8988T (cell line): ENCODE measurements around the gene LBP.
"Not testable (repeated sequence)": the region's sequence is repeated elsewhere in the genome, so short reads cannot be mapped to it uniquely, and the experiment has no call there.

Experiments used
- DNase-seq: peaks from one replicate; pipeline ENCODE4 v3.0.0; 2011

LBP gene

GRCh38 chr20:38402089-38402488 is 55.8 kb downstream of the LBP start:
- no peak for DNase-seq

- DNase-seq, result no peak
These were observed 56.5 kb downstream of the LBP start for GRCh38 chr20:38402816-38403215.

DNA sequence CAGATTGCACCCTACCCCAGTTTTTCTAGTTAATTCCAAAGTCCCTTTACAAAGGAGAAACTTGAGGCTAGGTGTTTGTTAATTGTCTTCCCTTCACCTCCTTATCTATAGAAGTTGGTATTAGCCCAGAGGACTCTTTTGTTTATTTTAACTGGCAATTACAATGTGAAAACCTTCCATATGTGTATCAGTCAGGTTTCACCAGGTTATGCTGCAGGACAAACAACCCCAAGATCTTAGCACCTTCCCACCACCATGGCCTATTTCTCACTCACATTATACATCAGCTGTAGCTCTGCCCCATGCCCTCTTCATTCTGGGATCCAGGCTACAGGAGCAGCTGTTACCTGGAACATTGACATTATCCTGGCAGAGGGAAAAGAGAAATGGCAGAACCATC is 57.7 kb downstream of the LBP start:
- DNase-seq, result no peak

DNA sequence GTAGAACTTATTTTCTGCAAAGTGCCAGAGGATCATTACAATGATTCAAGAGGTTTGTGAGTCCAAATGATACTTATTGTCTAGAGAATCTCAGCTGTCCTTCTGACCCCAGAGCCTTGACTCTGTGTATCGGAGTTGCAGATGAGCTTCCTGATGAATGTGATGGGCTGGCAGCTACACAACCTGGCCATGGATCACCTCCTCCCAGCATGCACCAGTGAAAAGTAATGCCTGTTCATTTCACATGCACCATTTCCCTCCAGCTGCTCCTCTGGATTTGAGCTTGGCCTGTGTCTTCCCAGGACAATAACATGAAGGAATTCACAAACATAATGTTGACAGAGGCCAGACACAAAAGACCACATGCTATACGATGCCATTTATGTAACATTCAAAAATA is 58.9 kb downstream of the LBP start:
- no peak for DNase-seq

DNA sequence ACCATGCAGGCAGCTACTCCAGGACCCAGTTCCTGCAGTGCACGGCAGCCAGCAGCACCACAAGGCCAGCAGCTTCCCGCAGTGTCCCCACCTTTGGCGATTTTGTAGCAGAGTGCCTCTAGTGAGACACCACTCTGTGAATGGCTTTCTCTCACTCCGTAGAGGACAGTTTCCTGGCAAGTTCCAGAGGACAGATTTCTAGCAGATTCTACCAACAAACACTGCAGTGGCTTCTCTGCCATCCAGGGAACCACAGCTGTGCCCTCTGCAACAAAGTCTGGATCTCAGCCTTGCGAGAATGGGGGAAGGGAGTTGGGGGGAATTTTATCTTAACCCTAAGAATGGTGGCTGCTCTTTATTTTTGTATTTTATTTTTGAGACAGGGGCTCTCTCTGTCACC is 60.2 kb downstream of the LBP start:
- no peak for DNase-seq

GRCh38 chr20:38407321-38407720 is 61.0 kb downstream of the LBP start:
- no peak for DNase-seq

- not testable (repeated sequence) for DNase-seq
These were observed 61.5 kb downstream of the LBP start for GRCh38 chr20:38407822-38408221.

- DNase-seq, result no peak
These were observed 66.7 kb downstream of the LBP start for GRCh38 chr20:38412877-38413577.

- no peak for DNase-seq
These were observed 68.6 kb downstream of the LBP start for GRCh38 chr20:38414769-38415450.

DNA sequence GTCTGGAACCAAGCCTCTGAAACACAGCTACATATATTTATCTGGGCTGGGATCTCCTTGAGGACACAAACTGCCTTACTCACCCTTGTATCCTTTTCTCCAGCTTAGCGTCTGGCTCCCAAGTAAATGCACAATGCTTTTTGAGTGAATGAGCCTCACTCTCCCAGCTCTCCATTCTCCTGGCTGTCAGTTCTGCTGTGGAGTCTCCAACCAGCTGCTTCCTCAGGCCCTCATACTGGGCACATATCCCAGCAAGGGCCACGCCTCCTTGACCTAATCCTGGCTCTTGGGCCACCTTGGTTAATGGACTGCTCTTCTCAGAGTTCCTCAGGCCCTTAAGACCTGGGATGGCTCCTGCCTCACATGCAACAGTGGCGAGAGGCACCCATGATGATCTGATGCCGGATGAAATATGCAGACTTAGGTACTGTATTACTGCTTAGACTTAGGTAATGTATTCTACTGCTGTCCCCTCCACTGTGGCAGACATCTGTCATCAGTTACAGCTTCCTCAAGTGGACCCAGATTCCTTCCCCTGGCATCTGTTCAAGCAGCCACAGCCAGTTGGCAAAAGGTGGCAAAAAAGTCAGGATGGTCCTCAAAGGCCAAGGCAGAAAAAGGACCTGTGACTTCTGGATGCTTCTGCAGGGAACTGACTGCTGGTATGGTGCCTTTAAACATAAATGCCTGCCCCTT is 72.4 kb downstream of the LBP start:
- DNase-seq, result no peak

- no peak for DNase-seq
These were observed 74.3 kb downstream of the LBP start for GRCh38 chr20:38420388-38421085.

GRCh38 chr20:38421915-38422314 is 75.6 kb downstream of the LBP start:
- DNase-seq, result no peak

DNA sequence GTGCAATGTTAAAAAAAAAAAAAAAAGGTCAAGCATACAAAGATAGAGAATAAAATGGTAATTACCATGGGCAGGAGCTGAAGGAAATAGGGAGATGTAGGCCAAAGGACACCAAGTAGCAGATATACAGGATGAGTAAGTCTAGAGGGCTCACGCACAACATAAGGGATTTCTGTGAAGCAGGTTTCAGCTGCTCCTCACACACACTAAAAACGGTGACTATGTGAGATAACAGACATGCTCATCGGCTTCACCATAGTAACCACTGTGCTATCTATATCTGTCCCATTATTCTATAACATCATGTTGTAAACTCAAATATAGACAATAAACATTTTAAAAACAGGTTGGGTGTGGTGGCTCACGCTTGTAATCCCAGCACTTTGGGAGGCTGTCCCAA is 77.3 kb downstream of the LBP start:
- DNase-seq, result no peak

DNA sequence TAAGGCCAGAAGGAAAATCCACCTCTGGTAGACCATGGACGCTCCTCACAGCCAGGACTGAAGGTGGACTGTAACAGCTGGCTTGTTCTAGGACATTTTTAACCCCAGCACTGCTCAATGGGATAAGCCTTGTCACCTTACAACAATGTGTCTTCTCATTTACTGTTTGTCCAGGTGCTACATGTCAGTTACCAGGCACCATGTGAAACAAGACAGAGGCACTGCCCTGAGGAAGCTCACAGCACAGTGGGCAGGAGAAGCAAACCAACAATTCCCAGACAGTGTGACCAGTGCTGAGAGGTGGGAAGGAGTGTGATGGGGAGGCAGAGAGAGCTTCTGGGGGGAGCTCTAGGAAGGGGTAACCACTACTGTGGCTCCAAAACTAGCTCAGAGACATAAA is 78.1 kb downstream of the LBP start:
- no peak for DNase-seq

DNA sequence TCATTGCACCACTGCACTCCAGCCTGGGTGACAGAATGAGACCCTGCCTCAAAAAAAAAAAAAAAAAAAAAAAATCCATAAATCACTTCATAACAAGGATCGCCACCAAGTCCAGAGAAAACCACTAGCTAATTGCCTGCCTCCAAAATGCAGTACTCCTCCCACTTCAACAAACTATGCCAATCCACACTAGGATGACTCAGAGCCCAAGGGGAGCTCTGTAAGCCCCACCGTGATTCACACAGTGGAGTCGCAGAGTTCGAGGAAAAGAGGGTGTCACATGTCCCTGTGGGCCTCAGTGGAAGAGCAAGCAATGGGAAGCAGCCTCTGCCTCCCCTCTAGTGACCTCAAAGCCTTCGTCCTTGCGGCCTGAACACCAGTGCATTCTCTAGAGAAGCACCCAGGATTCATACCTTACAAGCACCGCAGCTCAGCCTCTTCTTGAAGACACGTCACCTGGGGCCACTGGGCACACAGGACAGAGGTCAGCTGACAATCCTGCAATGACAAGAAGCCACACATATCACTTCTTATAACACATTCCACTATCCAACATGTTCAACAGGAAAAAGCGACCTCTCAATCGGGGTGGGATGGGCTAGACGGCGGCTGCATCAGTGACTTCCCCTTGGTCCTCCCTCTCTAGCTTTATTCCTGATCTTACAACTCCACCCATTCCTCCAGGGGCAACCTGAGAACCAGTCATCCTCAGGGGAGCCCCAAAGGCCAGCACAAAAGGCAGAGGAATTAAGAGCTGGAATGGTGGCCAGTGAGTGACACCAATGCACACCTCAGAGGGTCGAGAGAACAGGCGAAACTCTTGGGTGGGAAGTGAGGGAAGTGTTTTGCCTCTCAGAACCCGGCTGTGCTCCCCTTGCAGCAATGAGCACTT is 80.0 kb downstream of the LBP start:
- no peak for DNase-seq
